ENCODE data around the gene ZNF782.

- TF ChIP-seq EZH2 (IDR thresholded peaks at IDR 0.05; ENCODE audit: borderline replicate concordance, low read depth, low read length, severe bottlenecking), result no peak
- no peak for TF ChIP-seq CTCF (IDR thresholded peaks at IDR 0.05; ENCODE audit: borderline replicate concordance, extremely low read depth, low read length, poor library complexity, severe bottlenecking)
These were observed 35.8 kb downstream of the ZNF782 start for GRCh38 chr9:96818533-96818932.

Measured in DND-41 (cell line).